Pancreas (tissue), 10 donors: ENCODE results near the gene TAS2R41. TPM values are rescaled to one million over a fixed set of nuclear protein-coding genes. Genes with fewer than 3 reads are reported as not detected.

ENCODE experiments used
- ATAC-seq, 4 donors: fragments of 200-7000 bp; cut with Tn5 transposase; one replicate each; pipeline versions ENCODE4 v1.8.0 to v1.9.1; 2020; ENCODE audit warnings: mild to moderate bottlenecking in 4 of 4, moderate library complexity in 4 of 4
- DNase-seq, 6 donors: peaks; one replicate each; pipeline ENCODE4 v3.0.0-alpha.2; 2020
- FAIRE-seq: peaks from 2 replicates; lab custom pipeline; 2012; peaks lifted over from hg19 to GRCh38; lab: Jason Lieb, UNC
- H3K27ac ChIP-seq, 4 donors: fragments of 200-600 bp; sonication (generic); 1 replicate in 3 of 4; 2 replicates in 1 of 4; pipeline versions ENCODE4 v1.5.0 to v1.8.0; 2020
- H3K27me3 ChIP-seq, 4 donors: fragments of 200-600 bp; one replicate each; pipeline ENCODE4 v1.8.0; 2021
- H3K36me3 ChIP-seq, 3 donors: fragments of 200-600 bp; sonication (generic) in 1 of 3; one replicate each; pipeline versions ENCODE4 v1.5.0 to v1.8.0; 2020 to 2021
- H3K4me1 ChIP-seq, 3 donors: fragments of 200-600 bp; one replicate each; pipeline ENCODE4 v1.8.0; 2021
- H3K4me3 ChIP-seq, 4 donors: fragments of 200-600 bp; sonication (generic) in 2 of 4; one replicate each; pipeline versions ENCODE4 v1.5.0 to v1.8.0; 2020 to 2021
- H3K9me3 ChIP-seq, 4 donors: fragments of 200-600 bp; one replicate each; pipeline ENCODE4 v1.8.0; 2021
- WGBS, 2 donors: extraction: QIAGEN DNeasy Blood & Tissue Kit; methylation state at CpG; one replicate each; pipeline ENCODE4 v1.1.7; 2013; 5-methylcytosine and 5-hydroxymethylcytosine counted together
- intact Hi-C, 3 donors: fragments of 100-400 bp; cut with DNase I; formaldehyde crosslinking; loops; one replicate each; pipeline versions ENCODE4 v1.11.1 to v1.14.2; 2022
- polyA plus RNA-seq, 2 donors: library from polyadenylated mRNA; stranded (reverse); fragments of 200-250 nt; gene quantifications; one replicate each; pipeline ENCODE4 v1.2.3, GENCODE V29; 2013
- total RNA-seq, 6 donors: library from RNA; stranded (reverse); fragmentation: NEBNext Ultra II Directional in 4 of 6; extraction: Animal tissue kit (Norgen Biotek cat#: 25700) in 4 of 6; gene quantifications; one replicate each; pipeline versions ENCODE4 v1.2.1 to v1.2.4, GENCODE V29; 2021 to 2023
- TF ChIP-seq, protein P1 (sequence below), 4 donors: fragments of 200-600 bp; sonication (generic) in 3 of 4; IDR thresholded peaks; one replicate each; pipeline versions ENCODE4 v1.5.0 to v1.8.0; 2021; ENCODE audit warnings: antibody characterized with exemption in 4 of 4
- donor health status: healthy with polysubstance abuse.
- donor health status: DM: no; HTN: no; CAD: no; lungs with moderate emphysema.
- donor health status: DM: no; HTN: no; CAD: no.
- donor health status: control.
- donor health status: control.
- donor health status: Bipolar disorder and iron deficiency.
- donor health status: DM: yes; HTN: yes; CAD: no.
- donor health status: DM: no; HTN: no; CAD: no.
- donor health status: DM: no; HTN: no; CAD: no.
- donor health status: DM: yes; HTN: yes; CAD: no.

The TAS2R41 gene
- total and polyA plus RNA-seq, 8 donors: 0.16 TPM; not detected in 7

- ATAC-seq: peak in 1 of 4 donors; percentile 27
- H3K9me3 ChIP-seq: no peaks in the 10 kb centered on the region
- WGBS, 2 donors: 71 to 77% methylated on average over 9 of the region's 9 CpGs
- H3K27me3 ChIP-seq: peaks cover 0 to 4% (median 0%) of the 10 kb centered on the region in 4 donors
- TF ChIP-seq, protein P1, sequence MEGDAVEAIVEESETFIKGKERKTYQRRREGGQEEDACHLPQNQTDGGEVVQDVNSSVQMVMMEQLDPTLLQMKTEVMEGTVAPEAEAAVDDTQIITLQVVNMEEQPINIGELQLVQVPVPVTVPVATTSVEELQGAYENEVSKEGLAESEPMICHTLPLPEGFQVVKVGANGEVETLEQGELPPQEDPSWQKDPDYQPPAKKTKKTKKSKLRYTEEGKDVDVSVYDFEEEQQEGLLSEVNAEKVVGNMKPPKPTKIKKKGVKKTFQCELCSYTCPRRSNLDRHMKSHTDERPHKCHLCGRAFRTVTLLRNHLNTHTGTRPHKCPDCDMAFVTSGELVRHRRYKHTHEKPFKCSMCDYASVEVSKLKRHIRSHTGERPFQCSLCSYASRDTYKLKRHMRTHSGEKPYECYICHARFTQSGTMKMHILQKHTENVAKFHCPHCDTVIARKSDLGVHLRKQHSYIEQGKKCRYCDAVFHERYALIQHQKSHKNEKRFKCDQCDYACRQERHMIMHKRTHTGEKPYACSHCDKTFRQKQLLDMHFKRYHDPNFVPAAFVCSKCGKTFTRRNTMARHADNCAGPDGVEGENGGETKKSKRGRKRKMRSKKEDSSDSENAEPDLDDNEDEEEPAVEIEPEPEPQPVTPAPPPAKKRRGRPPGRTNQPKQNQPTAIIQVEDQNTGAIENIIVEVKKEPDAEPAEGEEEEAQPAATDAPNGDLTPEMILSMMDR (IDR thresholded peaks at IDR 0.05): no peak
- H3K4me3 ChIP-seq: no peak overlapping the region
- no peak for FAIRE-seq
- intact Hi-C loops: no loop called here
- H3K36me3 ChIP-seq: no peaks in the 10 kb centered on the region
- DNase-seq: no peak
- no peak overlapping the region for H3K27ac ChIP-seq
- no peaks in the 10 kb centered on the region for H3K4me1 ChIP-seq
Observed at GRCh38 chr7:143434660-143435059, 43.0 kb upstream of the TAS2R41 start.

GRCh38 chr7:143435266-143435665 is 42.4 kb upstream of the TAS2R41 start:
- TF ChIP-seq, protein P1 (IDR thresholded peaks at IDR 0.05): no peak
- DNase-seq: no peak
- Histone ChIP-seq H3K27me3 (peaks cover 0 to 4% (median 0%) of the 10 kb centered on the region in 4 donors), H3K4me1 (no peaks in the 10 kb centered on the region), H3K4me3 (no peak overlapping the region), H3K27ac (no peak overlapping the region), H3K9me3 (no peaks in the 10 kb centered on the region), H3K36me3 (no peaks in the 10 kb centered on the region)
- intact Hi-C loops: no loop called here
- WGBS, 2 donors: 79 to 81% methylated on average over 2 of the region's 2 CpGs
- ATAC-seq: no peak
- no peak for FAIRE-seq

DNA sequence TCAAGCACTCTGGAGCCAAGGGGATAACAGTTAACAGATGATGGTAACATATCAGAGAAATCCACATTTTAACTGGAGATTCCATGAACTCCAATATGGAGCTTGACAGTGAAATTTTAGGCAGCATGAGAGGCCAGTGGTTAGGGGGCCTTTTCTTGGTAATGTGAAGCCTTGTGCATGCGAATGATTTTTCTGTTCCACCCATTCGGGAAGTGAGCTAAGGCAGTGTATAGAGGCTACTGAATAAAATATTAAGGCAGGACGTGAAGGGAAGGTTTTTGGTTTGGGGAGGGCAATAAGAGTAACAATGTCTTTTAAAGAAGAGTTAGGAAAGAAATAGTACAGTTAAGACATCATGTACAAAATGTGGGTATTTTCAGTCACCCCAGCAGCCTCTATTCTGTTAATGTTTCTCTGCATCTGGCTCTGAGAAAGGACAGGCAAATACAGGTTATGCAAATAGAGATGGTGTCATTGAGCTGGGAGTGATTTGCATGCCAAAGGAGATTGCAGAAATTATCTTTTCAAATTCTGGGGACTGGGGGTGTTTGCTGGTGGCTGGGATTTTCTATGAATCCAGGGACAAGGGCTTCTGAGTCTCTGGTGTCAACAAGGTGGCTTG is 41.2 kb upstream of the TAS2R41 start:
- no peak overlapping the region for H3K27ac ChIP-seq
- intact Hi-C loops: no loop called here
- H3K27me3 ChIP-seq: peaks cover 0 to 4% (median 0%) of the 10 kb centered on the region in 4 donors
- H3K4me1 ChIP-seq: no peaks in the 10 kb centered on the region
- 84 to 89% methylated on average over 3 of the region's 3 CpGs for WGBS, 2 donors
- TF ChIP-seq, protein P1 (IDR thresholded peaks at IDR 0.05): no peak
- DNase-seq (no peak), FAIRE-seq (no peak), ATAC-seq (no peak)
- H3K36me3 ChIP-seq: no peaks in the 10 kb centered on the region
- no peak overlapping the region for H3K4me3 ChIP-seq
- H3K9me3 ChIP-seq: no peaks in the 10 kb centered on the region

DNA sequence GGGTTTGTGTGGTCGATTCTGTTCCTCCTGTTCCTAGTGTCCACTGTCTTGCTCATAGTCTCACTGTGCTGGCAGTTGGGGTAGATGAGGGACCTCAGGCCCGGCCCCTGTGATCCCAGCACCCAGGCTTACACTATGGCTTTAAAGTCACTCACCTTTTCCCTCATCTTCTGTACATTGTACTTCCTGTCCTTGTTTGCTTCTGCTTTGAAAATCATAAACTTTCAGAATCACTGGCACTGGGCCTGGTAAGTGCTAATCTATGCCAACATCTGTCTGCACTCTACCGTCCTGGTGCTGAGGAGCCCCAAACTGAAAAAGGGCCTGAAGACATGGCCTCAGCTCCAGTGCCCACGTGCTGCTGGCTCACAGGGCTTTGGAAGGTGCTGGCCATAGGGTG is 40.1 kb upstream of the TAS2R41 start:
- H3K4me3 ChIP-seq: no peak overlapping the region
- no peaks in the 10 kb centered on the region for H3K9me3 ChIP-seq
- no peaks in the 10 kb centered on the region for H3K36me3 ChIP-seq
- TF ChIP-seq, protein P1 (IDR thresholded peaks at IDR 0.05): no peak
- H3K27me3 ChIP-seq: no peaks in the 10 kb centered on the region
- no peak for ATAC-seq
- intact Hi-C loops: no loop called here
- no peaks in the 10 kb centered on the region for H3K4me1 ChIP-seq
- no peak for FAIRE-seq
- 55 to 58% methylated on average over 4 of the region's 4 CpGs for WGBS, 2 donors
- DNase-seq: no peak
- H3K27ac ChIP-seq: no peak overlapping the region

- TF ChIP-seq, protein P1 (IDR thresholded peaks at IDR 0.05): no peak
Observed at GRCh38 chr7:143439866-143440265, 37.8 kb upstream of the TAS2R41 start.

More at GRCh38 chr7:143439866-143440265, 37.8 kb upstream of the TAS2R41 start:
- WGBS, 2 donors: 81 to 93% methylated on average over 2 of the region's 2 CpGs
- Histone ChIP-seq H3K27me3 (no peaks in the 10 kb centered on the region), H3K36me3 (no peaks in the 10 kb centered on the region), H3K4me3 (no peak overlapping the region), H3K4me1 (no peaks in the 10 kb centered on the region), H3K9me3 (no peaks in the 10 kb centered on the region), H3K27ac (no peak overlapping the region)
- ATAC-seq (no peak), FAIRE-seq (no peak), DNase-seq (no peak)
- intact Hi-C loops: no loop called here
